HCT116 (cell line): ENCODE results near the gene FAM171A1. TPM values are rescaled to one million over a fixed set of nuclear protein-coding genes. Genes with fewer than 3 reads are reported as not detected.
A peak's percentile ranks its signal among the peaks of the same experiment; 100 is the strongest.

ENCODE experiments used
- ATAC-seq: fragments of 200-7000 bp; cut with Tn5 transposase; 2 replicates; pipeline ENCODE4 v1.9.1; 2020; ENCODE audit warnings: mild to moderate bottlenecking, moderate library complexity
- BruUV-seq: library from RNA; stranded (reverse); fragments of 400-500 nt; replicated peaks from 2 replicates; lab custom pipeline; 2021; lab: Mats Ljungman, UMichigan
- CTCF ChIA-PET: fragments of 300-600 bp; sonication (Branson Sonifier 250); formaldehyde crosslinking; loops from one replicate; lab custom pipeline; 2021; ENCODE audit warnings: antibody characterized with exemption; lab: Charles Lee
- POLR2A ChIA-PET: fragments of 300-600, 350-600 bp; sonication (Branson Sonifier 250); formaldehyde crosslinking; loops from one replicate; lab custom pipeline; 2021; ENCODE audit warnings: antibody characterized with exemption; lab: Charles Lee
- RAD21 ChIA-PET, 2 experiments: fragments of 300-600 bp; sonication (Branson Sonifier 250); formaldehyde crosslinking; loops; one replicate each; lab custom pipeline; 2023; ENCODE audit warnings: low total read pairs in 2 of 2; ENCODE audit not compliant: uncharacterized antibody in 2 of 2, unreplicated experiment in 2 of 2, low non-redundant PET in 1 of 2; lab: Charles Lee
- DNase-seq: peaks from one replicate; pipeline ENCODE4 v3.0.0-alpha.2; 2010; ENCODE audit warnings: low read depth, low spot score
- H2AFZ ChIP-seq: fragments of 200-600 bp; shearing (Covaris generic), sonication (generic); 2 replicates; pipeline ENCODE4 v1.6.1; 2017; ENCODE audit warnings: low read depth, mixed run types, mixed read lengths, antibody characterized with exemption, low read length; ENCODE audit not compliant: poor library complexity, severe bottlenecking
- H3K27ac ChIP-seq: 2 replicates; pipeline ENCODE4 v1.5.1; 2012; ENCODE audit warnings: low read depth, low read length
- H3K27me3 ChIP-seq: fragments of 200-600 bp; sonication (generic); 2 replicates; pipeline ENCODE4 v1.6.1; 2016; ENCODE audit warnings: mixed run types, low read length, mixed read lengths; ENCODE audit not compliant: insufficient read depth
- H3K36me3 ChIP-seq, 2 experiments: fragments of 200-500 bp in 1 of 2; fragments of 200-600 bp in 1 of 2; sonication (Bioruptor generic) in 1 of 2; sonication (generic) in 1 of 2; 2 replicates each; pipeline versions ENCODE4 v1.5.1 to v1.6.1; 2014 to 2016; ENCODE audit warnings: low read length in 2 of 2, inconsistent platforms in 1 of 2, mixed read lengths in 1 of 2, mixed run types in 1 of 2; ENCODE audit not compliant: insufficient read depth in 2 of 2, control insufficient read depth in 1 of 2
- H3K4me1 ChIP-seq, 2 experiments: fragments of 200-600 bp in 1 of 2; sonication (generic) in 1 of 2; 2 replicates each; pipeline versions ENCODE4 v1.5.1 to v1.6.1; 2012 to 2017; ENCODE audit warnings: low read length in 2 of 2, inconsistent platforms in 1 of 2, mild to moderate bottlenecking in 1 of 2, mixed read lengths in 1 of 2, mixed run types in 1 of 2, moderate library complexity in 1 of 2; ENCODE audit not compliant: insufficient read depth in 2 of 2, control insufficient read depth in 1 of 2
- H3K4me2 ChIP-seq: fragments of 200-600 bp; sonication (generic); 2 replicates; pipeline ENCODE4 v1.6.1; 2017; ENCODE audit warnings: mixed run types, low read length, mixed read lengths
- H3K4me3 ChIP-seq, 2 experiments: fragments of 200-600 bp in 1 of 2; sonication (generic) in 1 of 2; replicated peaks in 1 of 2; 2 replicates each; pipeline ENCODE4 v1.5.1; 2011 to 2016; ENCODE audit warnings: low read length in 2 of 2, control low read depth in 1 of 2, low read depth in 1 of 2, mild to moderate bottlenecking in 1 of 2, mixed read lengths in 1 of 2, mixed run types in 1 of 2
- H3K79me2 ChIP-seq: fragments of 200-600 bp; sonication (generic); 2 replicates; pipeline ENCODE4 v1.6.1; 2017; ENCODE audit warnings: mild to moderate bottlenecking, mixed run types, low read length, moderate library complexity, mixed read lengths; ENCODE audit not compliant: insufficient read depth
- H3K9ac ChIP-seq: fragments of 200-600 bp; sonication (generic); 2 replicates; pipeline ENCODE4 v1.6.1; 2016; ENCODE audit warnings: low read length, mixed read lengths
- H3K9me2 ChIP-seq: fragments of 200-600 bp; sonication (generic), shearing (Covaris generic); 2 replicates; pipeline ENCODE4 v1.6.1; 2017; ENCODE audit warnings: mixed run types, mild to moderate bottlenecking, moderate library complexity; ENCODE audit not compliant: insufficient read depth
- H3K9me3 ChIP-seq, 2 experiments: fragments of 200-500 bp in 1 of 2; fragments of 200-600 bp in 1 of 2; sonication (Bioruptor generic) in 1 of 2; sonication (generic) in 1 of 2; 2 replicates each; pipeline ENCODE4 v1.6.1; 2014 to 2017; ENCODE audit warnings: low read length in 2 of 2, mixed read lengths in 2 of 2, inconsistent platforms in 1 of 2, low read depth in 1 of 2, mild to moderate bottlenecking in 1 of 2, mixed run types in 1 of 2, moderate library complexity in 1 of 2; ENCODE audit not compliant: control insufficient read depth in 1 of 2, insufficient read depth in 1 of 2
- H4K20me1 ChIP-seq: fragments of 200-600 bp; sonication (generic), shearing (Covaris generic); 2 replicates; pipeline ENCODE4 v1.6.1; 2017; ENCODE audit warnings: mixed run types, mild to moderate bottlenecking, moderate library complexity; ENCODE audit not compliant: insufficient read depth
- CEBPB ChIP-seq: IDR thresholded peaks from 2 replicates; pipeline ENCODE4 v1.6.1; 2012; ENCODE audit warnings: low read depth
- EGR1 ChIP-seq: IDR thresholded peaks from 2 replicates; pipeline ENCODE4 v1.6.1; 2012; ENCODE audit warnings: low read depth
- POLR2A ChIP-seq: IDR thresholded peaks from 2 replicates; pipeline ENCODE4 v1.7.0; 2011; ENCODE audit warnings: borderline replicate concordance; ENCODE audit not compliant: insufficient read depth, insufficient read length; ENCODE audit errors: extremely low read depth
- POLR2AphosphoS5 ChIP-seq: IDR thresholded peaks from 2 replicates; pipeline ENCODE4 v1.6.1; 2011; ENCODE audit warnings: mild to moderate bottlenecking, low read depth, low read length, moderate library complexity
- RAD21 ChIP-seq: IDR thresholded peaks from 2 replicates; pipeline ENCODE4 v1.6.1; 2012; ENCODE audit warnings: low read depth, mild to moderate bottlenecking
- SP1 ChIP-seq: IDR thresholded peaks from 2 replicates; pipeline ENCODE4 v1.6.1; 2012; ENCODE audit warnings: low read depth
- SRF ChIP-seq: IDR thresholded peaks from 2 replicates; pipeline ENCODE4 v1.6.1; 2012; ENCODE audit warnings: low read depth
- TCF7L2 ChIP-seq: IDR thresholded peaks from 2 replicates; pipeline ENCODE4 v1.7.0; 2011; ENCODE audit warnings: borderline replicate concordance, inconsistent platforms; ENCODE audit not compliant: insufficient read depth, insufficient read length; ENCODE audit errors: extremely low read depth
- YY1 ChIP-seq: IDR thresholded peaks from 2 replicates; pipeline ENCODE4 v1.6.1; 2011; ENCODE audit warnings: low read length, low read depth, moderate library complexity, mild to moderate bottlenecking; ENCODE audit not compliant: insufficient replicate concordance; ENCODE audit errors: extremely low read depth
- ZFX ChIP-seq: fragments of 450-650 bp; IDR thresholded peaks from 2 replicates; pipeline ENCODE4 v1.6.1; 2017
- ZNF274 ChIP-seq: fragments of 200-500 bp; sonication (Bioruptor generic); IDR thresholded peaks from 2 replicates; pipeline ENCODE4 v1.6.1; 2014; ENCODE audit warnings: mild to moderate bottlenecking, low read depth, low read length, inconsistent platforms
- intact Hi-C: fragments of 100-400 bp; cut with micrococcal nuclease; formaldehyde crosslinking; loops from 2 replicates; pipeline ENCODE4 v1.10.0; 2022
- total RNA-seq: library from RNA; stranded (reverse); gene quantifications from one replicate; pipeline ENCODE4 v1.2.1, GENCODE V29; 2021; ENCODE audit not compliant: unreplicated experiment
- TF ChIP-seq, protein P1 (sequence below): IDR thresholded peaks from 2 replicates; pipeline ENCODE4 v1.6.1; 2012; ENCODE audit warnings: low read depth
- TF ChIP-seq, protein P2 (sequence below), 3 experiments: fragments of 200-600 bp in 1 of 3; sonication (generic) in 1 of 3; IDR thresholded peaks in 2 of 3; conservative IDR thresholded peaks in 1 of 3; 2 replicates each; pipeline ENCODE4 v1.5.1; 2012 to 2017; ENCODE audit warnings: low read depth in 2 of 3, low read length in 2 of 3, antibody characterized with exemption in 1 of 3, borderline replicate concordance in 1 of 3, control low read depth in 1 of 3, mild to moderate bottlenecking in 1 of 3, mixed read lengths in 1 of 3, mixed run types in 1 of 3, moderate library complexity in 1 of 3; ENCODE audit not compliant: insufficient read depth in 1 of 3
- TF ChIP-seq, protein P3 (sequence below): IDR thresholded peaks from 2 replicates; pipeline ENCODE4 v1.6.1; 2012
- TF ChIP-seq, protein P4 (sequence below): IDR thresholded peaks from 2 replicates; pipeline ENCODE4 v1.6.1; 2012

Gene FAM171A1
- total RNA-seq, 1 experiment from 2014 or later: 32.5 TPM

DNA sequence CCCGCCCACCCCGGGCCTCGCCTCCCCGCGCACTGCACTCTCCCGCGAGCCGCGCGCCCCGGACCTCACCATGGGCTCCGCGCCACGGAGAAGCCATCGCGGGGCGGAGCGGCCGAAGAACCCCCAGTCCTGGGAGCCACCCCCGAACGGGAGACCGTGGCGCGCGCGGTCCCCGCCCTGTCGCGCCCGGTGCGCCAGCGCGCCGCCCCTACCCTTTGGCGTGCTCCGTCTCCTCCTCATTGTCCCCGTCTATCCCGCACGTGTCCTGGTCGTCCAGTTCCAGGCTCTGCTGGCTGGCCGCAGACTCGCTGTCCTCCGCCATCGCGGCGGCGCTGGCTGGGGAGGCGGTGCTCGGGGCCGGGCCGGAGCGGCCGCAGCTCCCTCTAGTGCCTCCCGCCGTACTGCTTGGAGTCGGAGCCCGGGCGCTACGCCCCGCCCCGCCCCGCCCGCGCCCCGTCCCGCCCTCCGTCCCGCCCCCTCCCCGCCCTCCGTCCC lies 202.8 kb downstream of the FAM171A1 start, which contains the start of gene NMT2 (continued):
- no peak for TF ChIP-seq ZNF274
- TF ChIP-seq RAD21: peak; percentile 40
- TF ChIP-seq TCF7L2: peak; percentile 15
- TF ChIP-seq POLR2AphosphoS5: peak; percentile 98
- TF ChIP-seq, all 23 proteins: peak for 10

DNA sequence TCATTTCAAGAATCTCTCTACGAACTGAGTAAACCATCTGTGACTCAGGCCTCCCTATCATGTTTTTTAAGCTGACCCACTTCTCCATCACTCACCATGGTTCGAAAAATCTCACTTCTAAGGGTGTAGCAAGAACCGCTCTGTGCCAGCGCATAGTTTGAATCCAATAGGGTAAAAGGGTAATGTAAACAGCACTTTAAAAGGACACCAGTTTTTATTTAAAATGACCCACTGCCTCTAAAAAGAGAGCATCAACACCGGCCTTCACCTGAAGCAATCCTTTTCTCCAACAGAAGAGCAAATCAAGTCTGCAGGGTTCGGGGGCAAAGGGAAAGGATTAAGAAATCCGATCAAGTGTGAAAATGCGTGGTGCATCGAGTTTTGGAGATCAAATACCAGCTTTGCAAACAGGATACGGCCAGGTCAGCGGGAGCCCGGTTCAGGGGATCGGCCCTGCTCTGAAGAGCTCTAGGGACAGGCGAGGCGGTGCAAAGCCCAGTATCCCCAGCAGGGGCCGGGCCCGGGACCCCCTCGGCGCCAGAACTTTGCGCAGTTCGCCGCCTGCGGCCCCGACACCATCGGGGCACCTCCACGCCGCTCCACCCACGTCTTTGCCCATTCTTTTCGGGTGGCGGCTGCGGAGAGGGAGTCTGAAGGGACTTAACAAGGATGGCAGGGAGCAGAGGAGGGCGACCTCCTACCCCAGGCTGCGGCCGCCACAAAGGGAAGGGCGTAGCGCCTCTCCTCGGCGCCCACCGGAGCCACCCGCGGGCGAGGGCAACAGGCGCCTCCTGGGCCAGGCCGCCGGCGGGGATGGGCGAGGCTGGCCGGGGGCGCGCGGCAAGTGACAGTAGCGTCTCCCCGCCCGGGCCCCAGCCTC lies 203.4 kb downstream of the FAM171A1 start:
- Histone ChIP-seq H3K9me2 (no peaks in the 10 kb centered on the region), H2AFZ (no peak overlapping the region), H3K27ac (peak overlapping the region; percentile 80), H3K79me2 (peaks cover 52% of the 10 kb centered on the region), H3K9ac (peak overlapping the region; percentile 77), H3K4me2 (peak overlapping the region; percentile 86), H3K27me3 (no peaks in the 10 kb centered on the region), H3K9me3 (no peaks in the 10 kb centered on the region), H4K20me1 (no peaks in the 10 kb centered on the region), H3K4me3 (peak overlapping the region; percentile 74 to 84), H3K4me1 (peaks cover 20 to 22% of the 10 kb centered on the region in 2 experiments), H3K36me3 (no peaks in the 10 kb centered on the region)
- DNase-seq (peak; percentile 12), ATAC-seq (peak; percentile 53)
- ChIA-PET CTCF (interaction anchor here (0.6 to 2.1 kb wide), 6 partner anchors 10 to 710 kb away, joined by 3 to 7 read pairs (median 4); no protein-coding TSS in a partner anchor), POLR2A (interaction anchor here (0.6 to 2.0 kb wide), 6 partner anchors 12 to 290 kb away, joined by 3 to 5 read pairs (median 4); partner anchors contain the start of gene SUV39H2), RAD21 (interaction anchor here in 1 of 2 experiments (0.6 kb wide), 1 partner anchor 1573 kb away, joined by 3 read pairs; no protein-coding TSS in a partner anchor)
- BruUV-seq: no TSS peak
- TF ChIP-seq YY1 (no peak), EGR1 (peak; percentile 63; the same call in 1 of the 2 replicates), SRF (no peak), SP1 (no peak), RAD21 (no peak), ZFX (peak; percentile 68; the same call in 1 of the 2 replicates), ZNF274 (no peak), POLR2A (no peak), CEBPB (no peak)
- TF ChIP-seq, protein P1, sequence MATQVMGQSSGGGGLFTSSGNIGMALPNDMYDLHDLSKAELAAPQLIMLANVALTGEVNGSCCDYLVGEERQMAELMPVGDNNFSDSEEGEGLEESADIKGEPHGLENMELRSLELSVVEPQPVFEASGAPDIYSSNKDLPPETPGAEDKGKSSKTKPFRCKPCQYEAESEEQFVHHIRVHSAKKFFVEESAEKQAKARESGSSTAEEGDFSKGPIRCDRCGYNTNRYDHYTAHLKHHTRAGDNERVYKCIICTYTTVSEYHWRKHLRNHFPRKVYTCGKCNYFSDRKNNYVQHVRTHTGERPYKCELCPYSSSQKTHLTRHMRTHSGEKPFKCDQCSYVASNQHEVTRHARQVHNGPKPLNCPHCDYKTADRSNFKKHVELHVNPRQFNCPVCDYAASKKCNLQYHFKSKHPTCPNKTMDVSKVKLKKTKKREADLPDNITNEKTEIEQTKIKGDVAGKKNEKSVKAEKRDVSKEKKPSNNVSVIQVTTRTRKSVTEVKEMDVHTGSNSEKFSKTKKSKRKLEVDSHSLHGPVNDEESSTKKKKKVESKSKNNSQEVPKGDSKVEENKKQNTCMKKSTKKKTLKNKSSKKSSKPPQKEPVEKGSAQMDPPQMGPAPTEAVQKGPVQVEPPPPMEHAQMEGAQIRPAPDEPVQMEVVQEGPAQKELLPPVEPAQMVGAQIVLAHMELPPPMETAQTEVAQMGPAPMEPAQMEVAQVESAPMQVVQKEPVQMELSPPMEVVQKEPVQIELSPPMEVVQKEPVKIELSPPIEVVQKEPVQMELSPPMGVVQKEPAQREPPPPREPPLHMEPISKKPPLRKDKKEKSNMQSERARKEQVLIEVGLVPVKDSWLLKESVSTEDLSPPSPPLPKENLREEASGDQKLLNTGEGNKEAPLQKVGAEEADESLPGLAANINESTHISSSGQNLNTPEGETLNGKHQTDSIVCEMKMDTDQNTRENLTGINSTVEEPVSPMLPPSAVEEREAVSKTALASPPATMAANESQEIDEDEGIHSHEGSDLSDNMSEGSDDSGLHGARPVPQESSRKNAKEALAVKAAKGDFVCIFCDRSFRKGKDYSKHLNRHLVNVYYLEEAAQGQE: no peak
- TF ChIP-seq, protein P2, sequence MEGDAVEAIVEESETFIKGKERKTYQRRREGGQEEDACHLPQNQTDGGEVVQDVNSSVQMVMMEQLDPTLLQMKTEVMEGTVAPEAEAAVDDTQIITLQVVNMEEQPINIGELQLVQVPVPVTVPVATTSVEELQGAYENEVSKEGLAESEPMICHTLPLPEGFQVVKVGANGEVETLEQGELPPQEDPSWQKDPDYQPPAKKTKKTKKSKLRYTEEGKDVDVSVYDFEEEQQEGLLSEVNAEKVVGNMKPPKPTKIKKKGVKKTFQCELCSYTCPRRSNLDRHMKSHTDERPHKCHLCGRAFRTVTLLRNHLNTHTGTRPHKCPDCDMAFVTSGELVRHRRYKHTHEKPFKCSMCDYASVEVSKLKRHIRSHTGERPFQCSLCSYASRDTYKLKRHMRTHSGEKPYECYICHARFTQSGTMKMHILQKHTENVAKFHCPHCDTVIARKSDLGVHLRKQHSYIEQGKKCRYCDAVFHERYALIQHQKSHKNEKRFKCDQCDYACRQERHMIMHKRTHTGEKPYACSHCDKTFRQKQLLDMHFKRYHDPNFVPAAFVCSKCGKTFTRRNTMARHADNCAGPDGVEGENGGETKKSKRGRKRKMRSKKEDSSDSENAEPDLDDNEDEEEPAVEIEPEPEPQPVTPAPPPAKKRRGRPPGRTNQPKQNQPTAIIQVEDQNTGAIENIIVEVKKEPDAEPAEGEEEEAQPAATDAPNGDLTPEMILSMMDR (IDR thresholded peaks at IDR 0.05 in 2 of 3, conservative IDR thresholded peaks at IDR 0.05 in 1 of 3; ENCODE audit: borderline replicate concordance in 1 of 3, insufficient read depth in 1 of 3, low read depth in 2 of 3, low read length in 2 of 3): peak; percentile 3 to 51 (median 49); a peak in 4 of 6 replicates
- TF ChIP-seq, protein P3, sequence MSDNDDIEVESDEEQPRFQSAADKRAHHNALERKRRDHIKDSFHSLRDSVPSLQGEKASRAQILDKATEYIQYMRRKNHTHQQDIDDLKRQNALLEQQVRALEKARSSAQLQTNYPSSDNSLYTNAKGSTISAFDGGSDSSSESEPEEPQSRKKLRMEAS: no peak
- TF ChIP-seq, protein P4, sequence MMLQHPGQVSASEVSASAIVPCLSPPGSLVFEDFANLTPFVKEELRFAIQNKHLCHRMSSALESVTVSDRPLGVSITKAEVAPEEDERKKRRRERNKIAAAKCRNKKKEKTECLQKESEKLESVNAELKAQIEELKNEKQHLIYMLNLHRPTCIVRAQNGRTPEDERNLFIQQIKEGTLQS: no peak
- intact Hi-C loops: loop anchor here (5.0 kb wide), 3 partner anchors 35 to 215 kb away; partner anchors contain the start of genes DCLRE1C and FAM171A1
